ENCODE results near the gene GPX4. TPM values are rescaled to one million over a fixed set of nuclear protein-coding genes. Genes with fewer than 3 reads are reported as not detected.
"Not testable (repeated sequence)": the region's sequence is repeated elsewhere in the genome, so short reads cannot be mapped to it uniquely, and the experiment has no call there.

The GPX4 gene
- total and polyA plus RNA-seq, 2 donors (not counting 1 experiment from before 2014, with no cell fraction given) = 213 to 317 TPM

DNA sequence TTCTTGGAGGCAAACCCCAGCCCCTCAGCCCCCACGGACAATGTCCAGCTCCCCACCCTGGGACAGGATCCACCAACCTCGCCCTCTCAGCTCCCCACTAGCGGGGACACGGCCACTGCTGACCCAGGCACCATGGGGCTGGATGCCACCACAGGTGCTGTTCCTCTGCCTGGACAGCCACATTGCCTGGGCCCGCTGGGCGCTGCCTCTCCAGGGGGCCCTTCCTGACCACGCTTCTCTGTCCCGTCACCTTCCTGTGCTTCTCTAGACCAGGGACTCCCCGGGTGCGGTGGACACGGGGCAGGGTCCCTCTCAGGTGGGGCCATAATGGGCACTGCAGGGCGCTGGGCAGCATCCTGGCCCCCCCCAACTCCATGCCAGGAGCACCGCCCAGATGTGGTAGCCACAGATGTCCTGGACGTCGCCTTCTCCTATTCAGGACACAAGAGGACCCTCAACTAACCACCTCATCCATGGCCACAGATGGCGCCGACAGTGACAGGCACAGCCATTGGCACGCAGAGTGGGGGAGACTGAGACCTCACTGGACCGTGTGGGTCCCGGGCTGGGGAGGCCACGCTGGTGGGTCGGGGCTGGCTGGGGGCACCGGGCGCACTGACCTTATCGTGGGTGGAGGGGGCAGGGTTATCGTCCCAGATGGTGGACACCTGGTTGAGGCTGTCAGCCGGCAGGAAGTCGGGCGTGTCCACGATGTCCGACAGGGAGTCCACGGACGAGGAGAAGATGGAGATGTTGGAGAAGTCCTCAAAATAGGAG, 23.4 kb downstream of the GPX4 start:
- Histone ChIP-seq H4K20me1 (ENCODE audit: control insufficient read depth, insufficient read depth, low read length, poor library complexity, severe bottlenecking) (peaks cover 92% of the 10 kb centered on the region), H3K27ac (ENCODE audit: low read length in 2 of 2) (no peak overlapping the region), H3K9ac (ENCODE audit: low read length) (no peak overlapping the region), H2AFZ (ENCODE audit: insufficient read depth, low read depth, low read length, poor library complexity, severe bottlenecking) (no peak overlapping the region), H3K27me3 (replicated peaks in 1 of 4; ENCODE audit: control extremely low read depth in 1 of 4, control insufficient read depth in 3 of 4, insufficient read depth in 4 of 4, low read length in 3 of 4) (no peaks in the 10 kb centered on the region), H3K9me3 (ENCODE audit: control extremely low read depth in 1 of 3, control insufficient read depth in 2 of 3, insufficient read depth in 1 of 3, low read length in 2 of 3) (no peaks in the 10 kb centered on the region), H3K4me2 (replicated peaks; ENCODE audit: low read depth, low read length, poor library complexity, severe bottlenecking) (no peak overlapping the region), H3K4me1 (ENCODE audit: control insufficient read depth in 2 of 2, insufficient read depth in 2 of 2, low read length in 2 of 2) (peaks cover 15 to 24% of the 10 kb centered on the region in 2 donors), H3K36me3 (replicated peaks in 1 of 2; ENCODE audit: control extremely low read depth in 1 of 2, control insufficient read depth in 1 of 2, extremely low read depth in 1 of 2, insufficient read depth in 2 of 2, low read length in 1 of 2) (peaks cover 0 to 49% of the 10 kb centered on the region in 2 experiments), H3K79me2 (ENCODE audit: control insufficient read depth, insufficient read depth, low read length) (peaks cover 94% of the 10 kb centered on the region), H3K4me3 (ENCODE audit: control extremely low read depth in 1 of 5, extremely low read depth in 1 of 5, insufficient read depth in 1 of 5, low read depth in 2 of 5, low read length in 4 of 5) (no peak overlapping the region)
- no peak for ATAC-seq (ENCODE audit: low read depth)
- Mint-ChIP-seq H3K27ac (no peak overlapping the region), H3K4me3 (no peak overlapping the region), H3K27me3 (no peaks in the 10 kb centered on the region), H3K9me3 (ENCODE audit: insufficient read depth) (no peaks in the 10 kb centered on the region), H3K4me1 (peaks cover 19% of the 10 kb centered on the region)
- TF ChIP-seq, protein P1, sequence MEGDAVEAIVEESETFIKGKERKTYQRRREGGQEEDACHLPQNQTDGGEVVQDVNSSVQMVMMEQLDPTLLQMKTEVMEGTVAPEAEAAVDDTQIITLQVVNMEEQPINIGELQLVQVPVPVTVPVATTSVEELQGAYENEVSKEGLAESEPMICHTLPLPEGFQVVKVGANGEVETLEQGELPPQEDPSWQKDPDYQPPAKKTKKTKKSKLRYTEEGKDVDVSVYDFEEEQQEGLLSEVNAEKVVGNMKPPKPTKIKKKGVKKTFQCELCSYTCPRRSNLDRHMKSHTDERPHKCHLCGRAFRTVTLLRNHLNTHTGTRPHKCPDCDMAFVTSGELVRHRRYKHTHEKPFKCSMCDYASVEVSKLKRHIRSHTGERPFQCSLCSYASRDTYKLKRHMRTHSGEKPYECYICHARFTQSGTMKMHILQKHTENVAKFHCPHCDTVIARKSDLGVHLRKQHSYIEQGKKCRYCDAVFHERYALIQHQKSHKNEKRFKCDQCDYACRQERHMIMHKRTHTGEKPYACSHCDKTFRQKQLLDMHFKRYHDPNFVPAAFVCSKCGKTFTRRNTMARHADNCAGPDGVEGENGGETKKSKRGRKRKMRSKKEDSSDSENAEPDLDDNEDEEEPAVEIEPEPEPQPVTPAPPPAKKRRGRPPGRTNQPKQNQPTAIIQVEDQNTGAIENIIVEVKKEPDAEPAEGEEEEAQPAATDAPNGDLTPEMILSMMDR (IDR thresholded peaks at IDR 0.05) = no peak
- no peak for TF ChIP-seq EZH2 (IDR thresholded peaks at IDR 0.05; ENCODE audit: borderline replicate concordance, insufficient read depth, low read depth, low read length, poor library complexity, severe bottlenecking)
- DNase-seq = no peak
- ChIA-PET CTCF (no interaction called here), POLR2A (no interaction called here)
- 96% methylated on average over 32 of the region's 33 CpGs for WGBS (ENCODE audit: insufficient coverage)
- intact Hi-C loops (cut with micrococcal nuclease) = no loop called here

DNA sequence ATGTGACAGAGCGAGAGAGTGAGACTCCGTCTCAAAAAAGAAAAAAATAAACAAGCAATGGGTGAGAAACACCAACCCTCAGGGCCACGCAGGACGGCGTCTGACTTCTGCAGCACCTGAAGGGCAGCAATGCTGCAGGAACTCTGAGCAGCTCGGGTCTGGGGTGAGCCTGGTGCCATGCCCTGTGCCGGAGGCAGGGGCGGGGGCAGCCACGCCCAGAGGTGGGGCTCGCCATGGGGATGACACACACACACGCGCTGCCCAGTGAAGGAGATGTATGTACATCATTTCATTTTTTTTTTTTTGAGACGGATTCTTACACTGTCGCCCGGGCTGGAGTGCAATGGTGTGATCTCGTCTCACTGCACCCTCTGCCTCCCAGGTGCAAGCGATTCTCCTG, 24.3 kb downstream of the GPX4 start:
- Mint-ChIP-seq H3K4me1 (peaks cover 22% of the 10 kb centered on the region), H3K27me3 (no peaks in the 10 kb centered on the region), H3K9me3 (ENCODE audit: insufficient read depth) (no peaks in the 10 kb centered on the region), H3K27ac (no peak overlapping the region), H3K4me3 (no peak overlapping the region)
- Histone ChIP-seq H3K9me3 (ENCODE audit: control extremely low read depth in 1 of 3, control insufficient read depth in 2 of 3, insufficient read depth in 1 of 3, low read length in 2 of 3) (no peaks in the 10 kb centered on the region), H3K27ac (ENCODE audit: low read length in 2 of 2) (no peak overlapping the region), H2AFZ (ENCODE audit: insufficient read depth, low read depth, low read length, poor library complexity, severe bottlenecking) (no peak overlapping the region), H4K20me1 (ENCODE audit: control insufficient read depth, insufficient read depth, low read length, poor library complexity, severe bottlenecking) (peaks cover 87% of the 10 kb centered on the region), H3K9ac (ENCODE audit: low read length) (no peak overlapping the region), H3K4me2 (replicated peaks; ENCODE audit: low read depth, low read length, poor library complexity, severe bottlenecking) (no peak overlapping the region), H3K4me1 (ENCODE audit: control insufficient read depth in 2 of 2, insufficient read depth in 2 of 2, low read length in 2 of 2) (peaks cover 22 to 33% of the 10 kb centered on the region in 2 donors), H3K36me3 (replicated peaks in 1 of 2; ENCODE audit: control extremely low read depth in 1 of 2, control insufficient read depth in 1 of 2, extremely low read depth in 1 of 2, insufficient read depth in 2 of 2, low read length in 1 of 2) (peaks cover 0 to 43% of the 10 kb centered on the region in 2 experiments), H3K27me3 (replicated peaks in 1 of 4; ENCODE audit: control extremely low read depth in 1 of 4, control insufficient read depth in 3 of 4, insufficient read depth in 4 of 4, low read length in 3 of 4) (no peaks in the 10 kb centered on the region), H3K4me3 (ENCODE audit: control extremely low read depth in 1 of 5, extremely low read depth in 1 of 5, insufficient read depth in 1 of 5, low read depth in 2 of 5, low read length in 4 of 5) (no peak overlapping the region), H3K79me2 (ENCODE audit: control insufficient read depth, insufficient read depth, low read length) (peaks cover 96% of the 10 kb centered on the region)
- POLR2A ChIA-PET = no interaction called here
- intact Hi-C loops (cut with micrococcal nuclease) = no loop called here
- TF ChIP-seq EZH2 (IDR thresholded peaks at IDR 0.05; ENCODE audit: borderline replicate concordance, insufficient read depth, low read depth, low read length, poor library complexity, severe bottlenecking) = no peak
- CTCF ChIA-PET = interaction anchor here (1.2 to 1.6 kb wide), 2 partner anchors 15 to 70 kb away, joined by 3 to 5 read pairs; no protein-coding TSS in a partner anchor
- 97% methylated on average over 17 of the region's 17 CpGs for whole genome bisulfite sequencing (ENCODE audit: insufficient coverage)
- no peak for DNase-seq
- no peak for ATAC-seq (ENCODE audit: low read depth)

DNA sequence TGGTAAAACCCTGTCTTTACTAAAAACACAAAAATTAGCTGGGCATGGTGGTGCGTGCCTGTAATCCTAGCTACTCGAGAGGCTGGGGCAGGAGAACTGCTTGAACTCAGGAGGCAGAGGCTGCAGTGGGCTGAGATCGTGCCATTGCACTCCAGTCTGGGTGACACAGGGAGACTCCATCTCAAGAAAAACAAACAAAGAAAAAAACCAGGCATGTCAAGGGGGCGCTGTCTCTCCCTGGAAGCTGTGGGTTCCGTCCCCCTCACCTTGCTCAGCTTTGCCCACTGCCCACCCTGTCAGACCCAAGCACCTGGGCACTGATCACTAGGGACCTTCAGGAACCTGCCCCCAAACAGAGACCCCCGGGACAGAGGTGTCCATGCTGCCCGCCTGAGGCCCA, 25.3 kb downstream of the GPX4 start:
- H3K4me3 ChIP-seq (ENCODE audit: control extremely low read depth in 1 of 5, extremely low read depth in 1 of 5, insufficient read depth in 1 of 5, low read depth in 2 of 5, low read length in 4 of 5); POLR2A ChIA-PET; H3K4me3 Mint-ChIP-seq; DNase-seq; H3K4me2 ChIP-seq (replicated peaks; ENCODE audit: low read depth, low read length, poor library complexity, severe bottlenecking); H3K27me3 Mint-ChIP-seq; H3K27me3 ChIP-seq (replicated peaks in 1 of 4; ENCODE audit: control extremely low read depth in 1 of 4, control insufficient read depth in 3 of 4, insufficient read depth in 4 of 4, low read length in 3 of 4); H2AFZ ChIP-seq (ENCODE audit: insufficient read depth, low read depth, low read length, poor library complexity, severe bottlenecking); intact Hi-C loops (cut with micrococcal nuclease); H3K9ac ChIP-seq (ENCODE audit: low read length); H3K9me3 Mint-ChIP-seq (ENCODE audit: insufficient read depth); ATAC-seq (ENCODE audit: low read depth); H3K27ac ChIP-seq (ENCODE audit: low read length in 2 of 2); H3K9me3 ChIP-seq (ENCODE audit: control extremely low read depth in 1 of 3, control insufficient read depth in 2 of 3, insufficient read depth in 1 of 3, low read length in 2 of 3): not testable (repeated sequence)
- Mint-ChIP-seq H3K27ac (peak overlapping the region; percentile 20), H3K4me1 (peaks cover 25% of the 10 kb centered on the region)
- 100% methylated on average over 5 of the region's 7 CpGs for WGBS (ENCODE audit: insufficient coverage)
- CTCF ChIA-PET = interaction anchor here (1.2 to 1.6 kb wide), 2 partner anchors 16 to 71 kb away, joined by 3 to 5 read pairs; no protein-coding TSS in a partner anchor
- peaks cover 29 to 43% of the 10 kb centered on the region in 2 donors for H3K4me1 ChIP-seq (ENCODE audit: control insufficient read depth in 2 of 2, insufficient read depth in 2 of 2, low read length in 2 of 2)
- H3K79me2 ChIP-seq (ENCODE audit: control insufficient read depth, insufficient read depth, low read length) = peaks cover 96% of the 10 kb centered on the region
- peaks cover 0 to 33% of the 10 kb centered on the region in 2 experiments for H3K36me3 ChIP-seq (replicated peaks in 1 of 2; ENCODE audit: control extremely low read depth in 1 of 2, control insufficient read depth in 1 of 2, extremely low read depth in 1 of 2, insufficient read depth in 2 of 2, low read length in 1 of 2)
- H4K20me1 ChIP-seq (ENCODE audit: control insufficient read depth, insufficient read depth, low read length, poor library complexity, severe bottlenecking) = peaks cover 82% of the 10 kb centered on the region
